T-helper 17 cell (primary cell): Measurements from ENCODE around the gene TRABD2B. TPM values are rescaled to one million over a fixed set of nuclear protein-coding genes. Genes with fewer than 3 reads are reported as not detected.

Experiments
- ATAC-seq: fragments of 150-1000 bp; cut with Tn5 transposase; 2 replicates; pipeline ENCODE4 v1.10.0; 2021; ENCODE audit warnings: mild to moderate bottlenecking, moderate library complexity
- DNase-seq, 3 donors: peaks; one replicate each; pipeline versions ENCODE4 v3.0.0 to v3.0.0-alpha.2; 2020 to 2021
- H3K9me3 ChIP-seq: one replicate; pipeline ENCODE4 v1.7.0; 2013; ENCODE audit warnings: low read length, mild to moderate bottlenecking; ENCODE audit not compliant: control insufficient read depth, poor library complexity, severe bottlenecking
- H3K27ac Mint-ChIP-seq: one replicate; pipeline ENCODE4 v1.8.0; 2022; ENCODE audit warnings: mild to moderate bottlenecking, moderate library complexity, mixed read lengths
- H3K27me3 Mint-ChIP-seq: one replicate; pipeline ENCODE4 v1.8.0; 2022; ENCODE audit warnings: mixed read lengths
- H3K36me3 Mint-ChIP-seq: one replicate; pipeline ENCODE4 v1.8.0; 2022; ENCODE audit warnings: low read depth, mixed read lengths
- H3K4me1 Mint-ChIP-seq: one replicate; pipeline ENCODE4 v1.8.0; 2022; ENCODE audit warnings: mild to moderate bottlenecking, mixed read lengths
- H3K4me3 Mint-ChIP-seq: one replicate; pipeline ENCODE4 v1.8.0; 2022; ENCODE audit warnings: mild to moderate bottlenecking, moderate library complexity, mixed read lengths
- total RNA-seq, 4 donors: library from RNA in 2 of 4; stranded (reverse) in 2 of 4; gene quantifications; one replicate each; pipeline ENCODE4 v1.2.3 and lab custom pipeline; 2022 to 2026

TRABD2B gene
- total RNA-seq, 2 donors from 2014 or later = not detected

- ATAC-seq (no peak), DNase-seq (no peak)
- Mint-ChIP-seq H3K27me3 (peaks cover 42% of the 10 kb centered on the region), H3K27ac (no peak overlapping the region), H3K36me3 (peaks cover 3% of the 10 kb centered on the region), H3K4me3 (no peak overlapping the region), H3K4me1 (peaks cover 3% of the 10 kb centered on the region)
- no peaks in the 10 kb centered on the region for H3K9me3 ChIP-seq
Measured at GRCh38 chr1:47873337-47873736, 123.8 kb downstream of the TRABD2B start.

DNA sequence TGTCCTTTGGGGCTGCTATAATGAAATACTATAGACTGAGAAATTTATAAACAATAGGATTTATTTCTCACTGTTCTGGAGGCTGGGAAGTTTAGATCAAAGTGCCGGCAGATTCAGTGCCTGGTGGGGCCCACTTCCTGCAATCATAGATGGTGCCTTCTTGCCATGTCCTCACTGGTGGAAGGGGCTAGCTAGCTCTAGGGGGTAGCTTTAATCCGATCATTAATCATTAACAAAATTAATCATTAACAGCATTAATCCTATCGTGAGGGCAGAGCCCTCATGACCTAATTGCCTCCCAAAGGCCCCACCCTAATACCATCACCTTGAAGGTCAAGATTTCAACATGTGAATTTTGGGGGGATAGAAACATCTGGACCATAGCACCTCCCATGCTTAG is 124.3 kb downstream of the TRABD2B start:
- H3K27me3 Mint-ChIP-seq = peaks cover 45% of the 10 kb centered on the region
- ATAC-seq = no peak
- H3K4me3 Mint-ChIP-seq = no peak overlapping the region
- no peak for DNase-seq
- H3K4me1 Mint-ChIP-seq = peaks cover 3% of the 10 kb centered on the region
- H3K27ac Mint-ChIP-seq = no peak overlapping the region
- H3K9me3 ChIP-seq = no peaks in the 10 kb centered on the region
- H3K36me3 Mint-ChIP-seq = peaks cover 3% of the 10 kb centered on the region

- H3K9me3 ChIP-seq = no peaks in the 10 kb centered on the region
- Mint-ChIP-seq H3K27ac (no peak overlapping the region), H3K27me3 (peaks cover 50% of the 10 kb centered on the region), H3K36me3 (peaks cover 3% of the 10 kb centered on the region), H3K4me1 (peaks cover 3% of the 10 kb centered on the region), H3K4me3 (no peak overlapping the region)
- DNase-seq = no peak
- ATAC-seq = no peak
Measured at GRCh38 chr1:47871799-47872353, 125.3 kb downstream of the TRABD2B start.

GRCh38 chr1:47870946-47871676 is 126.1 kb downstream of the TRABD2B start:
- Mint-ChIP-seq H3K36me3 (peaks cover 3% of the 10 kb centered on the region), H3K4me1 (peaks cover 3% of the 10 kb centered on the region), H3K4me3 (no peak overlapping the region), H3K27ac (no peak overlapping the region), H3K27me3 (peaks cover 50% of the 10 kb centered on the region)
- DNase-seq (no peak), ATAC-seq (no peak)
- no peaks in the 10 kb centered on the region for H3K9me3 ChIP-seq

DNA sequence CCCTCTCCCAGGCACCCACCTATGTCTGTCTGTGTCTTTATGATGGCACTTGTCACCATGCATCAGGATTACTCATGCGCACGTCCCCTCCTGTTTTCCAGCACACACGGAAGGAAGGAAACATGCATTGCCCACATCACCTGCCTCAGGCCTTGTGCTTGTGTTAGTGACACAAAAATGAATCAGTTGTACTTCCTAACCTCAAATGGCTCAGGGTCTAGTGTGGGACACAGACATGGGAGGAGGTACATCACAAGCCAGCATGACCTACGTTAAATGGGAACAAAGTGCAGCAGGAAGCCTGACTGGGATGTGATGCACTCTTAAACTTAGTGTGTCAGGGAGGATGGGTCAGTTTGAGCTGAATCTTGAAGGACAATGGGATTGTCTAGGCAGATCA is 126.7 kb downstream of the TRABD2B start:
- peaks cover 3% of the 10 kb centered on the region for H3K36me3 Mint-ChIP-seq
- no peak overlapping the region for H3K27ac Mint-ChIP-seq
- peaks cover 3% of the 10 kb centered on the region for H3K4me1 Mint-ChIP-seq
- no peak for ATAC-seq
- DNase-seq = no peak
- H3K27me3 Mint-ChIP-seq = peaks cover 44% of the 10 kb centered on the region
- H3K4me3 Mint-ChIP-seq = no peak overlapping the region
- no peaks in the 10 kb centered on the region for H3K9me3 ChIP-seq

DNA sequence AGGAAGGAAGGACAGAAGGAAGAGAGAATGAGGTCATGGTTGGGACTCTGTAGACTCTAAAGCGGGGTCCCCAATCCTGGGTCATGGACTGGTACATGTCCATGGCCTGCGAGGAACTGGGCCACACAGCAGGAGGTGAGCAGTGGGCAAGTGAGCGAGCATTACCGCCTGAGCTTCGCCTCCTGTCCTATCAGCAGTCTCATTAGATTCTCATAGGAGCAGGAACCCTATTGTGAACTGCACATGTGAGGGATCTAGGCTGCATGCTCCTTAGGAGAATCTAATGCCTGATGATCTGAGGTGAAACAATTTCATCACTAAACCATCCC is 128.9 kb downstream of the TRABD2B start:
- ATAC-seq (no peak), DNase-seq (no peak)
- peaks cover 51% of the 10 kb centered on the region for H3K27me3 Mint-ChIP-seq
- peaks cover 3% of the 10 kb centered on the region for H3K4me1 Mint-ChIP-seq
- no peak overlapping the region for H3K27ac Mint-ChIP-seq
- no peaks in the 10 kb centered on the region for H3K9me3 ChIP-seq
- peaks cover 3% of the 10 kb centered on the region for H3K36me3 Mint-ChIP-seq
- no peak overlapping the region for H3K4me3 Mint-ChIP-seq

DNA sequence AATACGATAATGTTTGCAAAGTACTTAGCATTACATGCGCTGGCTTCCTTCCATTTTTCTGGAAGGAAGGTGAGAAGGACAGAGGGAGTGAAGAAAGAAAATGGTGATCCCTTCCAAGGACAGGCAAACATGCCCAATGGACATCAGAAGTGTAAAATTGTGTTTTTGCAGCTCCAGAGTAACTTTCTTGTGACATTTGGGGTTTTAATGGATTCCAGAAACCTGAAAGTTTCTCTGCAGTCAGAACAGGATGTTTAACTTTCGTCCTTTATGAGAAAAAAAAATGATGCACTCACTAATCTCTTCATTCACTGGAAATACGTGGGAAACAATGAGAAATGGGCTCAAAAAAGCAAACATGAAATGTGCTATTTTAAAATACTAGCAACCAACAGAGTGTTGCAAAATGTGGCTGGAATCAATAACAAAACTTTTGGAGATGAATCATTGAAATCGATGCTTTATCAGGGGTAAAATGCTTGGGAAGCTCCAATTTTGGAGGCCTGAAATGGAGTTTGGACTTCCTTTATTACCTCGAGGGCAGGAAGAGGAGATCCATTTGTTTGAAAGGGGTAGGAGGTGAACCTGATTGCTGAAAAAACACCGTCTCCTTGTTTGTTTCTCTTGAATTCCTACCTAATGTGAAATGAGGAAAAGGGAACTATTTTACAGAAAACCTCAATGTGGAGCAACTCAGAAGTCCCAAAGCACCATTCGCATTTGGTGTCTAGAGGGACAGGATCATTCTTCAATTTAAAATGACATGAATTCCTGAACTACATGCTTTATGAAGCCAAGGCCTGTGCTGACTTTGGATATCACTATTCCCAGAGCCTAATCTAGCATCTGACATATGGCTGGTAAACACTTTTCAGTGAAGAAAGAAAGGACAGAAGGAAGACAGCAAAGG is 129.5 kb downstream of the TRABD2B start:
- no peaks in the 10 kb centered on the region for H3K9me3 ChIP-seq
- Mint-ChIP-seq H3K36me3 (peaks cover 3% of the 10 kb centered on the region), H3K4me3 (no peak overlapping the region), H3K27me3 (peaks cover 50% of the 10 kb centered on the region), H3K4me1 (peaks cover 3% of the 10 kb centered on the region), H3K27ac (no peak overlapping the region)
- DNase-seq = no peak
- ATAC-seq = no peak

- H3K27ac Mint-ChIP-seq = no peak overlapping the region
Measured at GRCh38 chr1:47866601-47867437, 130.4 kb downstream of the TRABD2B start.

GRCh38 chr1:47865881-47866535 is 131.2 kb downstream of the TRABD2B start:
- Mint-ChIP-seq H3K4me1 (no peaks in the 10 kb centered on the region), H3K27ac (no peak overlapping the region), H3K27me3 (peaks cover 46% of the 10 kb centered on the region), H3K4me3 (no peak overlapping the region), H3K36me3 (peaks cover 4% of the 10 kb centered on the region)
- ATAC-seq = no peak
- H3K9me3 ChIP-seq = no peaks in the 10 kb centered on the region
- no peak for DNase-seq

More at GRCh38 chr1:47866601-47867437, 130.4 kb downstream of the TRABD2B start:
- H3K9me3 ChIP-seq = no peaks in the 10 kb centered on the region
- no peaks in the 10 kb centered on the region for H3K4me1 Mint-ChIP-seq
- no peak for ATAC-seq
- H3K36me3 Mint-ChIP-seq = peaks cover 2% of the 10 kb centered on the region
- H3K4me3 Mint-ChIP-seq = no peak overlapping the region
- peaks cover 42% of the 10 kb centered on the region for H3K27me3 Mint-ChIP-seq
- no peak for DNase-seq

DNA sequence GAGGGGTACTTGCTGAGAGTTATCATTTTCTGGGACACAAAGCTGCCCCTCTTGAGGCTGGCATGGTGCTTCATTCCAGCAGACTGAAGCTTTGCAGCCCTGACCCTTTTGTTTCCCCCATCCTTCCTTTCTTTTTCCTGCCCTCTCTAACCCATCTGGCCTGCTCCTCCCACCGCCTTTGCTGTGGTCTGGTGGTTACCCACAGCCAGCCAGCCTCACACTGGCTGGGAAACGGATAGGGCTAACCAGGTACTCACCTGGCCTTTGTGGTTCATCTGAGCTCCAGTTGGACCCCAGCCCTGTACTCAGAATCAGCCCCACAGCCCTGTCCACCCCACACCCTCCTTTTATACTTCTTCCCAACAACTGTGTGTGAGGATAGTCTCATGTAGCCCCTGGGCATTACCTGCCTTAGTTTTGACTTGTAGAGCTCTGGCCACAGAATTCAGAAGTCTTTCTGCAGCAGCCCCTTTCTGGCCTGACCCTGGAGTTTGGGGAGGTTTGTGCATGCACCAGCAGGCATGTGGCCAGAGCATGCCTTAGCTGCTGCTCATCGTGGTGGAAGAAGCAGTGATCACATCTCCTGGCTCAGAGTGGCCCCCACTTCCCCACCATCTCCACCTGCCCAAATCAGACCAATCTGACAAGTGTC is 138.0 kb downstream of the TRABD2B start:
- H3K36me3 Mint-ChIP-seq = peaks cover 2% of the 10 kb centered on the region
- H3K4me1 Mint-ChIP-seq = peaks cover 6% of the 10 kb centered on the region
- H3K9me3 ChIP-seq = no peaks in the 10 kb centered on the region
- H3K4me3 Mint-ChIP-seq = no peak overlapping the region
- ATAC-seq = no peak
- no peak for DNase-seq
- H3K27ac Mint-ChIP-seq = no peak overlapping the region
- H3K27me3 Mint-ChIP-seq = peaks cover 37% of the 10 kb centered on the region

- Mint-ChIP-seq H3K4me1 (peaks cover 6% of the 10 kb centered on the region), H3K4me3 (no peak overlapping the region), H3K36me3 (peaks cover 2% of the 10 kb centered on the region), H3K27ac (no peak overlapping the region), H3K27me3 (peaks cover 30% of the 10 kb centered on the region)
- ATAC-seq (no peak), DNase-seq (no peak)
- no peaks in the 10 kb centered on the region for H3K9me3 ChIP-seq
Measured at GRCh38 chr1:47856996-47857395, 140.2 kb downstream of the TRABD2B start.

- ATAC-seq = no peak
- H3K4me3 Mint-ChIP-seq = no peak overlapping the region
- no peaks in the 10 kb centered on the region for H3K36me3 Mint-ChIP-seq
- H3K9me3 ChIP-seq = no peaks in the 10 kb centered on the region
- DNase-seq = no peak
- peaks cover 18% of the 10 kb centered on the region for H3K27me3 Mint-ChIP-seq
- H3K4me1 Mint-ChIP-seq = peaks cover 6% of the 10 kb centered on the region
- H3K27ac Mint-ChIP-seq = no peak overlapping the region
Measured at GRCh38 chr1:47855230-47855629, 142.0 kb downstream of the TRABD2B start.
